HG03439 (cell line): ENCODE results near the gene OPRPN.

Experiments used
- ATAC-seq: cut with Tn5 transposase; IDR thresholded peaks from one replicate; pipeline ENCODE4 v1.9.1; 2021; ENCODE audit warnings: mild to moderate bottlenecking, moderate library complexity; ENCODE audit not compliant: unreplicated experiment

The OPRPN gene

GRCh38 chr4:70397580-70397979 is at the start of gene OPRPN:
Gene OPRPN, plus strand, starts transcription at chr4:70397940. Its CDS starts 1,346 bp downstream, at chr4:70399286.
- no peak for ATAC-seq

GRCh38 chr4:70356185-70356584 is 41.6 kb upstream of the OPRPN start:
- ATAC-seq, result no peak

DNA sequence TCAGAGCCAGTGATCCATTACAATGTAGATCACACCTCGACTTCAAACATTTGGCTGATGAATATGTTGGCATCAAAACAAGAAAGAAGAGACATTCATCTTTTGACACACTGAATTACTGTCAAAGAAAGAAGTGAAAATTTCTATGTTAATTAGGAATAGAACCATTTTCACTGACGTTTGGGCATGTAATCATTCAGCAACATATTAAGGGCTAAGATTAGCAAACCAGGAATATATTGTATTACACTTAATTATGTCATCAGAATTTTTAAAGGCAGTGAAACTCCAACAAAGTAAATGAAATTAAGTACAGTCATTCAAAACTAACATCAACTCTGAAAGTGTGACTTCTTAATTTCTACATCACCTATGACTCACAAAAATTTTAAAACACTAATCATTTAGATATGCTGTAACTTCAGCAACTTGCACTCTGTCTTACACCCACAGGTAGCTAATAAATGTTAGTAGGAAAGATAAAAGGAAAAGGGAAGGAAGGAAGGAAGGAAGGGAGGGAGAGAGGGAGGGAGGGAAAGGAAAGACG is 38.6 kb upstream of the OPRPN start:
- no peak for ATAC-seq

GRCh38 chr4:70360460-70360859 is 37.3 kb upstream of the OPRPN start, which contains the start of gene SMR3A:
Gene SMR3A, plus strand, starts transcription at chr4:70360760. Its CDS starts 1,356 bp downstream, at chr4:70362116.
- no peak for ATAC-seq

GRCh38 chr4:70364002-70364401 is 33.7 kb upstream of the OPRPN start:
- ATAC-seq, result no peak

GRCh38 chr4:70365479-70365878 is 32.3 kb upstream of the OPRPN start:
- ATAC-seq, result no peak

DNA sequence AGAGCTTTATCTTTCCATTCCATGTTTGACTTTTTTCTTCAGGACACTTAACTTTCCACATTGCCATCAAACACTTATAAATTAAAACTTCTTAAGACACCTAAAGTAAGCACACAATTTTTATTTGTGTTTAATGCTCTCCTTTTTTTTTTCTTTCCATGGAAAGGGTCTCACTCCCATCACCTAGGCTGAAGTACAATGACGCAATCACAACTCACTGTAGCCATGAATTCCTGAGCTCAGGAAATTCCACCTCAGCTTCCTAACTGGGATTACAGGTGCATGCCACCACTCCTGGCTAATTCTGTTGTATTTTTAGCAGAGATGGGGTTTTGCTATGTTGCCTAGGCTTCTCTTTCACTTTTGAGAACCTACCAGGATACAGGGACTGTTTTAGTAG is 29.9 kb upstream of the OPRPN start:
- ATAC-seq, result no peak

GRCh38 chr4:70371987-70372386 is 25.8 kb upstream of the OPRPN start:
- no peak for ATAC-seq

DNA sequence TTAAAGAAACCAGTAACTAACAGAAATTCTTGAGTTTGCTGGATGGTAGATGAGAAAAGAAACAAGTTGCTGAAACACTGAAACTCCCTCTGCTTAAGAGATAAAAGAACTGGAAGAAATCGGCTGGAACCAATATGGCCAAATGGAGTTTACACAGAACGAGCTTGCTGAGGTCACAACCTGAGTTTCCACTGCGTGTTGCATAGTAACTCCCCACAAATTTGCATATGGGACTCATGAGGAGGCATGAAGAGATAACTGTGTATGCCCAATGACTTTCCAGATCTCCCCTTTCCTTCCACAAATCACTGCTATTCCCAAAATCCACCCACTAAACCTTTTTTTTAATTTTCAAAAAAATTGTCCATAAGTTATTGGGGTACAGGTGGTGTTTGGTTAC is 25.0 kb upstream of the OPRPN start:
- ATAC-seq, result no peak

DNA sequence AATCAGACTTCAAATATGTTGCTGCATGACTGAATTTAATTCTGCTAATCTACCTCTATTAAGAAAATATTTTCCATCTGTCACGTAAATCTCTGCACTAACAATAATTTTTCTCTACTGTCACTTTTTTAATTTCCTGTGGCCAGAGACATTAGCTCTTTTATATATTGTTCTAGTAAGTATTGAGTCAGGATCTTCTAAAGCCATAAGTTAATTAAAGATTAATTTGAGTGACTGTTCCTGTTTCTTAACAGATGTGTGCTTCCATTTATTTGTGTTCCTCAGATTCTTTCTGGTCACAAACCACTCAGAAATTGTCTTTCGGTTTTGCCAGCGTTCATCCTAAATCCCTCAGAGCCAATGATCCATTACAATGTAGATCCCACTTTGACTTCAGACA is 17.2 kb upstream of the OPRPN start:
- no peak for ATAC-seq

GRCh38 chr4:70382691-70383181 is 15.0 kb upstream of the OPRPN start, which contains the start of gene SMR3B:
Gene SMR3B, plus strand, starts transcription at chr4:70383131. Its CDS starts 1,380 bp downstream, at chr4:70384511.
- no peak for ATAC-seq

GRCh38 chr4:70392057-70392776 is 5.5 kb upstream of the OPRPN start:
- peak; percentile 49 for ATAC-seq

- ATAC-seq, result peak; percentile 58
Observed at GRCh38 chr4:70399319-70399718, 1.6 kb downstream of the OPRPN start.

- ATAC-seq, result peak; percentile 47
Observed at GRCh38 chr4:70402762-70403161, 5.0 kb downstream of the OPRPN start.

DNA sequence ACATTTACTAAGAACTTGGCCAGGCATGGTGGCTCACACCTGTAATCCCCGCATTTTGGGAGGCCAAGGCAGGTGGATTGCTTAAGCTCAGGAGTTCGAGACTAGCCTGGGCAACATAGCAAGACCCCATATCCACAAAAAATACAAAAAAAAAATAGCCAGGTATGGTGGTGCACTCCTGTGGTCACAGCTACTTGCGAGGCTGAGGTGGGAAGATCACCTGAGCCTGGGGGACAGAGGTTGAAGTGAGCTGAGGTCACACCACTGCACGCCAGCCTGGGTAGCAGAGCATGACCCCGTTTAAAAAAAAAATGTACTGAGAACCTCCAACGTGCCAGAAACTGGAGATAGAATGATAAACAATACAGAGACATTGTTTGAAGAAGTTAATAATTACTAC is 8.0 kb downstream of the OPRPN start:
- no peak for ATAC-seq

- no peak for ATAC-seq
Observed at GRCh38 chr4:70425306-70425705, 27.6 kb downstream of the OPRPN start.

DNA sequence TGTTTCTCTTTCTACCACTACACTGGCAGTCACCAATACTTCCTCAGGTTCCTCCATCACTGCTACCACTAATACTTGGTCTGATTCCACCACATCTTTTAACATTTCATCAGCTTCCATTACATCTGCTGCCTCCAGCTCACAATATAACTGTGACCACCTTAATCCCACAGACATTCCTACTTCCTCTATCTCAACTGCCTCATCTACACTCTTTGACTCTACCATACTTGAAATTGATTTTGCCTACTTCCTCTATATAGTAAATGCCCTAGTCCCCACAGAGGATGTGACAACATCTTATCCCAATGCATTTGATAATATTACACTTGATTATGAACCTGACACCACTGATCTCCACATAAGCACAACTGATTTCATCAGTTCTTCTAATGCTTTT is 29.0 kb downstream of the OPRPN start:
- no peak for ATAC-seq

- ATAC-seq, result no peak
Observed at GRCh38 chr4:70437197-70437596, 39.5 kb downstream of the OPRPN start.

DNA sequence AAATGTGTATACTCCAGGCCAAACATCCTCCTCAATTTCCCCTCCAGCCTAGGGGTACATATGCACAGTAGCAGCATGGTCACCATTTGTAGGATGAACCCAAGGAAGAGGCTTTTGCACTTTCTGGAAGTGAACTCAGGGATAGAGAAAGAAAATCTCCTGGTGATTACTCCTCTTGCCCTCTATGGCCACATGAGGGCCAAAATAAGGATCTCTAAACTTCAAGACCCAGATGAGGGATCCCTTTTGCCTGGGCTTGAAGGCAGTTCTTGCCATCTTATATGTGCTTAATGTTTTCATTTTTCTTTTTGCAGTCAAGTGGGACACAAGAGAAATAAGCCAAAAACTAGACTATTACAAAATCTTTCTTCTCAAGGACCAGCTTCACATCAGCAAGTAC is 44.7 kb downstream of the OPRPN start:
- no peak for ATAC-seq

DNA sequence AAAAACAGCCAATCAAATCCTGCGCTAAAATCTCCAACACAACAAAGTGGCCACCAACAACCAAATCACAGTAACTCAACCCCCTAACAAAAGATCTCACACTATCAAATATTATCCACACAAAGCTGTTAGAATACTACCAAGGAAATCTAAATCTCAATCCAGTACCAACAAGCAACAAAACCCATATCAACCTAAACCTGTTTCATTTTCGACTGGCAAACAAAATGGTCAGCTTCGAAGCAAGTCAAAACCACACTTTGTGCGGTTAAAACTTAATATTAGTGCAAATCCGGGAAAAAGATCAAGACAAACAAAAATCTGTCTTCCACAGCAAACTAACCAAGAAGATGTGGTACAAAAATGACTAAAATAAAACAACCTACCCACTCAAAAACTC is 45.6 kb downstream of the OPRPN start:
- ATAC-seq, result no peak

DNA sequence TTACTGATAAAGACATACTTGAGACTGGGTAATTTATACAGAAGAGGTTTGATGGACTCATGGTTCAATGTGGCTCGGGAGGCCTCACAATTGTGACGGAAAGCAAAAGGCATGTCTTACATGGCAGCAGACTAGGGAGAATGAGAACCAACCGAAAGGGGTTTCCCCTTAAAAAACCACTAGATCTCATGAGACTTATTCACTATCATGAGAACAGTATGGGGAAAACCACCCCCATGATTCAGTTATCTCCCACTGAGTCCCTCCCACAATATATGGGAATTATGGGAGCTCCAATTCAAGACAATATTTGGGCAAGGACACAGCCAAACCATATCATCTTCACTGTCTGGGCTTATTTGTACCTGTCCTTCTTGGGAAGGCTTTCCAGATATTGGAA is 51.5 kb downstream of the OPRPN start:
- no peak for ATAC-seq

DNA sequence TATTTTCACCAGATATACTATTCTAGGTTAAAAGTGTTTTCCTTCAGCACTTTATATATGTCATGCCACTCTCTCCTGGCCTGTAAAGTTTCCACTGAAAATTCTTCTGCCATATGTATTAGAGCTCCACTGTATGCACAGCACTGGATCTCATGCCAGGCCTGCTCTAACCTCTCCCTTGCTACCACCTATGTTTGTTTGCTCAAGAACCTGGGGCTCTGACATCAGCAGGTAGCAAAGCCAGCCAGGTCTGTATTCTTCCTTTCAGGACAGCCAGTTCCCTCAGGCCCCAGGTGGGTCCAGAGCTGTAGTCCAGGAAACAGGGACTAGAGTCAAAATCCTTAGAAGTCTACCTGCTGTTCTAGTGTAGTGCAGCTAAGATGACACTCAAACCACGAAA is 55.2 kb downstream of the OPRPN start:
- no peak for ATAC-seq
